Smooth muscle cell (in vitro differentiated cells): ENCODE data around the gene GIMAP2. TPM values are rescaled to one million over a fixed set of nuclear protein-coding genes. Genes with fewer than 3 reads are reported as not detected.

Experiments used
- DNase-seq: peaks from one replicate; lab custom pipeline; 2025; ENCODE audit not compliant: unreplicated experiment; lab: John Stamatoyannopoulos, UW
- H2AFZ ChIP-seq: fragments of 200-600 bp; sonication (generic); 2 replicates; pipeline ENCODE4 v1.6.0; 2016; ENCODE audit warnings: antibody characterized with exemption, low read depth, mild to moderate bottlenecking
- H3F3A ChIP-seq: fragments of 200-600 bp; sonication (generic); 2 replicates; pipeline ENCODE4 v1.6.0; 2017; ENCODE audit warnings: antibody characterized with exemption, low read depth
- H3K27ac ChIP-seq: fragments of 200-600 bp; sonication (generic); 2 replicates; pipeline ENCODE4 v1.5.1; 2016; ENCODE audit warnings: low read depth, mild to moderate bottlenecking
- H3K27me3 ChIP-seq: fragments of 200-600 bp; sonication (generic); 2 replicates; pipeline ENCODE4 v1.6.1; 2016; ENCODE audit warnings: low read depth, mild to moderate bottlenecking
- H3K36me3 ChIP-seq: fragments of 200-600 bp; sonication (generic); 2 replicates; pipeline ENCODE4 v1.5.1; 2016; ENCODE audit warnings: low read depth
- H3K4me1 ChIP-seq: fragments of 200-600 bp; sonication (generic); 2 replicates; pipeline ENCODE4 v1.5.1; 2016; ENCODE audit warnings: low read depth
- H3K4me2 ChIP-seq: fragments of 200-600 bp; sonication (generic); 2 replicates; pipeline ENCODE4 v1.6.0; 2016; ENCODE audit warnings: mild to moderate bottlenecking
- H3K4me3 ChIP-seq: fragments of 200-600 bp; sonication (generic); 2 replicates; pipeline ENCODE4 v1.5.1; 2016; ENCODE audit warnings: mild to moderate bottlenecking
- H3K79me2 ChIP-seq: fragments of 200-600 bp; sonication (generic); 2 replicates; pipeline ENCODE4 v1.6.0; 2016; ENCODE audit warnings: low read depth, mild to moderate bottlenecking
- H3K9ac ChIP-seq: fragments of 200-600 bp; sonication (generic); 2 replicates; pipeline ENCODE4 v1.6.0; 2016; ENCODE audit warnings: low read depth
- H3K9me3 ChIP-seq: fragments of 200-600 bp; sonication (generic); replicated peaks from 2 replicates; pipeline ENCODE4 v1.5.1; 2016; ENCODE audit warnings: low read depth
- H4K20me1 ChIP-seq: fragments of 200-600 bp; sonication (generic); 2 replicates; pipeline ENCODE4 v1.6.0; 2016; ENCODE audit warnings: low read depth
- CTCF ChIP-seq: fragments of 200-600 bp; sonication (generic); IDR thresholded peaks from 2 replicates; pipeline ENCODE4 v1.5.1; 2017; ENCODE audit warnings: borderline replicate concordance, mild to moderate bottlenecking, antibody characterized with exemption; ENCODE audit not compliant: insufficient read depth, poor library complexity, severe bottlenecking
- WGBS: methylation state at CpG from one replicate; pipeline ENCODE4 v1.1.7; 2016; ENCODE audit warnings: low lambda C conversion rate; 5-methylcytosine and 5-hydroxymethylcytosine counted together
- polyA plus RNA-seq: library from polyadenylated mRNA; unstranded; fragments of >200 nt; fragmentation: Nextera tagmentation; extraction: Ambion mirVana; gene quantifications from 2 replicates; pipeline ENCODE4 v1.2.1, GENCODE V29; 2016
- total RNA-seq: library from RNA; depleted of rRNA; stranded (reverse); fragments of >200 nt; gene quantifications from 2 replicates; pipeline ENCODE4 v1.2.3, GENCODE V29; 2014

The GIMAP2 gene
- total and polyA plus RNA-seq, 2 experiments from 2014 or later = 0.14 TPM; not detected in 1

- H3K27ac ChIP-seq = no peak overlapping the region
- TF ChIP-seq CTCF = no peak
- no peak overlapping the region for H3K4me3 ChIP-seq
- H3K27me3 ChIP-seq = no peaks in the 10 kb centered on the region
- H3K79me2 ChIP-seq = no peaks in the 10 kb centered on the region
- no peak overlapping the region for H2AFZ ChIP-seq
- H3F3A ChIP-seq = no peaks in the 10 kb centered on the region
- no peaks in the 10 kb centered on the region for H3K9me3 ChIP-seq
- no peaks in the 10 kb centered on the region for H3K36me3 ChIP-seq
- H3K9ac ChIP-seq = no peak overlapping the region
- H3K4me2 ChIP-seq = no peak overlapping the region
- H3K4me1 ChIP-seq = no peaks in the 10 kb centered on the region
- no peaks in the 10 kb centered on the region for H4K20me1 ChIP-seq
- no peak for DNase-seq
- 77% methylated on average over 6 of the region's 6 CpGs for WGBS
These were observed 40.1 kb upstream of the GIMAP2 start for GRCh38 chr7:150645259-150646020.

- Histone ChIP-seq H3K4me3 (no peak overlapping the region), H3K9ac (no peak overlapping the region), H3K79me2 (no peaks in the 10 kb centered on the region), H3F3A (no peaks in the 10 kb centered on the region), H3K4me1 (no peaks in the 10 kb centered on the region), H4K20me1 (no peaks in the 10 kb centered on the region), H3K27me3 (no peaks in the 10 kb centered on the region), H2AFZ (no peak overlapping the region), H3K36me3 (no peaks in the 10 kb centered on the region), H3K27ac (no peak overlapping the region), H3K4me2 (no peak overlapping the region), H3K9me3 (no peaks in the 10 kb centered on the region)
- DNase-seq = no peak
- TF ChIP-seq CTCF = no peak
- 80% methylated on average over 3 of the region's 3 CpGs for WGBS
These were observed 37.0 kb upstream of the GIMAP2 start for GRCh38 chr7:150648353-150649079.

- Histone ChIP-seq H3K79me2 (no peaks in the 10 kb centered on the region), H3K9ac (no peak overlapping the region), H2AFZ (no peak overlapping the region), H3K9me3 (no peaks in the 10 kb centered on the region), H4K20me1 (no peaks in the 10 kb centered on the region), H3K36me3 (no peaks in the 10 kb centered on the region), H3K27me3 (no peaks in the 10 kb centered on the region), H3K4me1 (no peaks in the 10 kb centered on the region), H3K4me2 (no peak overlapping the region), H3K27ac (no peak overlapping the region), H3K4me3 (no peak overlapping the region), H3F3A (no peaks in the 10 kb centered on the region)
- no peak for TF ChIP-seq CTCF
- DNase-seq = no peak
- WGBS = 59% methylated on average over 3 of the region's 3 CpGs
These were observed 36.5 kb upstream of the GIMAP2 start for GRCh38 chr7:150649080-150649385.
